ENCODE data around the gene PRKD2. TPM values are rescaled to one million over a fixed set of nuclear protein-coding genes. Genes with fewer than 3 reads are reported as not detected.

Gene PRKD2
- polyA plus RNA-seq, 3 donors, result 6.5 to 46.9 (median 8.1) TPM

GRCh38 chr19:46730187-46730586 lies 13.3 kb upstream of the PRKD2 start:
- H3K27me3 ChIP-seq (ENCODE audit: control insufficient read depth in 2 of 2, insufficient read depth in 2 of 2, low read length in 2 of 2), result no peaks in the 10 kb centered on the region
- peaks cover 2% of the 10 kb centered on the region in 3 donors for H3K27me3 Mint-ChIP-seq (ENCODE audit: low read depth in 3 of 3)
- peaks cover 40% of the 10 kb centered on the region for H3K79me2 ChIP-seq (ENCODE audit: insufficient read depth, low read length)
- peaks cover 74% of the 10 kb centered on the region for H4K20me1 ChIP-seq (ENCODE audit: insufficient read depth, low read length)
- no peak overlapping the region for H2AFZ ChIP-seq (ENCODE audit: insufficient read depth, low read depth, low read length, poor library complexity, severe bottlenecking)
- H3K36me3 Mint-ChIP-seq, result peaks cover 67 to 74% of the 10 kb centered on the region in 2 donors
- intact Hi-C loops (cut with micrococcal nuclease), result loop anchor here (2.0 to 5.0 kb wide), 3 partner anchors 13 to 113 kb away; partner anchors contain the start of gene PRKD2 (in 1 of the 2)
- no peaks in the 10 kb centered on the region for H3K9me3 ChIP-seq (replicated peaks in 1 of 2; ENCODE audit: control insufficient read depth in 1 of 2, insufficient read depth in 1 of 2, low read length in 2 of 2)
- no peak overlapping the region for H3K9ac ChIP-seq (ENCODE audit: insufficient read depth, low read length, poor library complexity, severe bottlenecking)
- no peak overlapping the region for H3K4me3 Mint-ChIP-seq
- H3K4me2 ChIP-seq (replicated peaks; ENCODE audit: extremely low read depth, low read length, poor library complexity, severe bottlenecking), result peak overlapping the region; percentile 82
- H3K27ac Mint-ChIP-seq, result peak overlapping the region in 6 of 7 donors; percentile 50 to 99 (median 98)
- peak overlapping the region in 1 of 3 experiments; percentile 73 for H3K4me3 ChIP-seq (replicated peaks in 1 of 3; ENCODE audit: low read depth in 2 of 3, low read length in 3 of 3)
- no peak for TF ChIP-seq CTCF (IDR thresholded peaks at IDR 0.05)
- H3K4me1 ChIP-seq (ENCODE audit: control insufficient read depth in 1 of 2, insufficient read depth in 2 of 2, low read length in 2 of 2), result peaks cover 64 to 69% of the 10 kb centered on the region in 2 donors
- peak overlapping the region; percentile 89 to 91 for H3K27ac ChIP-seq (ENCODE audit: low read depth in 1 of 2, low read length in 2 of 2)
- peaks cover 55 to 63% of the 10 kb centered on the region in 2 donors for H3K36me3 ChIP-seq (replicated peaks in 1 of 2; ENCODE audit: control insufficient read depth in 1 of 2, insufficient read depth in 2 of 2, low read length in 2 of 2)
- DNase-seq, result no peak
- 100% methylated on average over 3 of the region's 9 CpGs for WGBS (ENCODE audit: insufficient coverage)
- peaks cover 68% of the 10 kb centered on the region for H3K4me1 Mint-ChIP-seq
- peaks cover 0 to 2% (median 0%) of the 10 kb centered on the region in 7 donors for H3K9me3 Mint-ChIP-seq

- H3K79me2 ChIP-seq (ENCODE audit: insufficient read depth, low read length), result peaks cover 40% of the 10 kb centered on the region
- Mint-ChIP-seq H3K27me3 (ENCODE audit: low read depth in 3 of 3) (peaks cover 2% of the 10 kb centered on the region in 3 donors), H3K27ac (peak overlapping the region in 3 of 7 donors; percentile 50 to 77 (median 71)), H3K4me3 (no peak overlapping the region), H3K4me1 (peaks cover 64% of the 10 kb centered on the region), H3K36me3 (peaks cover 70 to 79% of the 10 kb centered on the region in 2 donors), H3K9me3 (peaks cover 0 to 2% (median 0%) of the 10 kb centered on the region in 7 donors)
- no peak overlapping the region for H3K27ac ChIP-seq (ENCODE audit: low read depth in 1 of 2, low read length in 2 of 2)
- no peak overlapping the region for H2AFZ ChIP-seq (ENCODE audit: insufficient read depth, low read depth, low read length, poor library complexity, severe bottlenecking)
- H3K4me1 ChIP-seq (ENCODE audit: control insufficient read depth in 1 of 2, insufficient read depth in 2 of 2, low read length in 2 of 2), result peaks cover 59 to 64% of the 10 kb centered on the region in 2 donors
- TF ChIP-seq CTCF (IDR thresholded peaks at IDR 0.05), result no peak
- WGBS (ENCODE audit: insufficient coverage), result 95% methylated on average over 6 of the region's 7 CpGs
- H3K36me3 ChIP-seq (replicated peaks in 1 of 2; ENCODE audit: control insufficient read depth in 1 of 2, insufficient read depth in 2 of 2, low read length in 2 of 2), result peaks cover 60 to 68% of the 10 kb centered on the region in 2 donors
- no peaks in the 10 kb centered on the region for H3K27me3 ChIP-seq (ENCODE audit: control insufficient read depth in 2 of 2, insufficient read depth in 2 of 2, low read length in 2 of 2)
- H3K4me3 ChIP-seq (replicated peaks in 1 of 3; ENCODE audit: low read depth in 2 of 3, low read length in 3 of 3), result no peak overlapping the region
- no peak overlapping the region for H3K4me2 ChIP-seq (replicated peaks; ENCODE audit: extremely low read depth, low read length, poor library complexity, severe bottlenecking)
- DNase-seq, result no peak
- H3K9me3 ChIP-seq (replicated peaks in 1 of 2; ENCODE audit: control insufficient read depth in 1 of 2, insufficient read depth in 1 of 2, low read length in 2 of 2), result no peaks in the 10 kb centered on the region
- no peak overlapping the region for H3K9ac ChIP-seq (ENCODE audit: insufficient read depth, low read length, poor library complexity, severe bottlenecking)
- intact Hi-C loops (cut with micrococcal nuclease), result loop anchor here (2.0 to 5.0 kb wide), 4 partner anchors 13 to 112 kb away; partner anchors contain the start of gene PRKD2 (in 1 of the 2)
- H4K20me1 ChIP-seq (ENCODE audit: insufficient read depth, low read length), result peaks cover 79% of the 10 kb centered on the region
These were observed 12.8 kb upstream of the PRKD2 start for GRCh38 chr19:46729696-46730095.
